ENCODE measurements around the gene PNCK.

Gene PNCK

DNA sequence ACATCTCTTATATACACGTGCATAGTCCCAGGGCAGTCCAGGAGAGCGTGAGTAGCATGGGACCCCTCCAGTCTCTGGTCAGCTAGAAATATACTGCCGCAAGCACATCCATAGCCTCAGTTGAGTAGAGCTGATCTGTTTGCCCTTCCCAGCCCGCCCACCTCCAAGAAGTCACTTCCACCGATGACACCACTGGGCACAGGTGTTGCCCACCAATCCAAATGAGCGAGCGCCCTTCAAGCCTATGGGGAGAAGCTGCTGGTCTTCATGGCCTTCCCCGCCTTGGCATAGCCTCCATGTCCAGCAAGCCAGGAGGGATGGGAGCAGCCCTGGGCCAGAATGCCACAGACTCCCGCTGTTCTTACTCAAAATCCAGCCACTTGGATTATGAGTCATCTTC lies 16.5 kb downstream of the PNCK start:
- no peak for DNase-seq

DNA sequence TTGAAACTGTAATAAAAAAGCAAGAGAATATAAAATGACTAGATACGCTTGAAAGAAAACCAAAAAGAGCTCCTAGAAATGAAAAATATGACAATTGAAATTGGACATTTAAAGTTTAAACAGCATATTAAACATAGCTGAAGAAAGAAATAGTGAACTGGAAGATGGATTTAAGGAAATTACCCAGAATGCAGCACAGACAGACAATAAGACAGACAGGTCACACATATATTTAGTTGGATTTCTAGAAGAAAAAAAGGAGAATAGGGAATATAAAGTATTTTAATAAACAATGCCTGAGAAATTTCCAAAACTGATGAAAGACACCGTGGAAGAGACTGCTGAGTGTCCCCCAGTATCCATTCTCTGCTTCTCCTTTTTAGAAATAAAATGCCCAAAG lies 20.1 kb downstream of the PNCK start:
- no peak for DNase-seq

DNA sequence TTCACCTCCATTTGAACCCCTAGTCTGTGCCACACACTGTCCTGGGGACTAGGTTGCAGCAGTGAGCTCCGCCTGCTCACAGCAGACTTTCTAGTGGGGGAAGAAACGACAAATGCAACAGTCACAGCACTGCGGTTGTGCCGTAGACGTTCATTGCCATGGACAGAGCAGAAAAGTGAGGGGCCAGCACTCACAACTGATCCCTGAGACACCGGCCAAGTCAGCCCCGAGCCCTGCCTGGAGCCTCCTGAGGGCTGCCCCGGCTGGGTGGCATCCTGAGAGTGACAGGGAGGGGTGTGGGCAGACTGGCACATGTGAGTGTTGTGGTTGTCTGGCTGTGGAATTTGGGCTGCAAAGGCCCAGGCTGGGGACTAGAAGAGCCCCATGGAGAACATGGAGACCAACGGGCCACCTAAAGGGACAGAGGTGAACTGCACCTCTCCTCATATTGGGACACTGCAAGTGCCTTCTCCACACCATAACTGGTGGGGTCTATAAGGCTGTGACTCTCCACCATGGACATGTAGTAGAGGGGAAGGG lies 22.0 kb downstream of the PNCK start:
- no peak for DNase-seq

DNA sequence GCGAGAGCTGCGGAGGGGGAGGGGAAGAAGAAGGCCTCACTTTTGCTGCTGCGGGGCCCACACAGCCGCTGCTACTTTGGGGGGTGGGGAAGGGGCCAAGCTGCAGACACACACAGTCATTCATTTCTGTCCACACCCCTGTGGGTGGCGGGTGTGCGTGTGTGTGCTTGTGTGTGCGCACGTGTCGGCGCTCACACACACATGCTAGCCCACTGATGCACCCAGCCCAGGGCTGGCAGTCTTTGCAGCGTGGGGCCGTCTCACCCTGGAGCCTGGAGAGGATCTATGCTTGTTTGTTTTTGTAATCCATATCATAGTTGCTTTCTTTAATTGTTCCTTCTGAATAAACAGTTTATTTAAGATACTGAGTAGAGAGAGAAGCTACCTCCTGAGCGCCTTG lies 22.7 kb downstream of the PNCK start:
- no peak for DNase-seq

DNA sequence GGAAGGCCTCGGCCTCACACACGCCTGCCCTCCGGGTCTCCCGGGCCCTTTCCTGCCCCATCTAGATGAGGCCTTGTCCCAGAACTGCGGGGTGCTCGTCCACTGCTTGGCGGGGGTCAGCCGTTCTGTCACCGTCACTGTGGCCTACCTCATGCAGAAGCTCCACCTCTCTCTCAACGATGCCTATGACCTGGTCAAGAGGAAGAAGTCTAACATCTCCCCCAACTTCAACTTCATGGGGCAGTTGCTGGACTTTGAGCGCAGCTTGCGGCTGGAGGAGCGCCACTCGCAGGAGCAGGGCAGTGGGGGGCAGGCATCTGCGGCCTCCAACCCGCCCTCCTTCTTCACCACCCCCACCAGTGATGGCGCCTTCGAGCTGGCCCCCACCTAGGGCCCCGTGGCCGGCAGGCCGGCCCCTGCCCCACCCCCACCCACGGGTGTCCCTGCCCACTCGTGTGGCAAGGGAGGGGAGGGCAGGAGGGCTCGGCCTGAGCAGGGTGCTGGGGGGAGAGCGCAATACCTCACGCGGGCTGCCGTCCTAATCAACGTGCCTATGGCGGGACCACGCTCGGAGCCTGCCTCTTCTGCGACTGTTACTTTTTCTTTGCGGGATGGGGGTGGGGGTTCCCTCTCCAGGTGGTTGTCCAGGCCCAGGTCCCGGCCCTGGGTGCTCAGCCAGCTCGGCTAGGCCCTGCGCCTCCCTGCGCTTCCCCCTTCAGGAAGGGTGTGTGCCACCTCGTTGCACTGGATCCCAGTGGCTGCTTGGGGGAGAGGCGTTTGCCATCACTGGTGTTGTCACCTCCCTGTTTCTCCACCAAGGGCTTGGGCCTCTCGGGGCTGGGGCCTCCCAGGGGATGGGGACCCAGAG lies 23.5 kb downstream of the PNCK start:
- DNase-seq = no peak

DNA sequence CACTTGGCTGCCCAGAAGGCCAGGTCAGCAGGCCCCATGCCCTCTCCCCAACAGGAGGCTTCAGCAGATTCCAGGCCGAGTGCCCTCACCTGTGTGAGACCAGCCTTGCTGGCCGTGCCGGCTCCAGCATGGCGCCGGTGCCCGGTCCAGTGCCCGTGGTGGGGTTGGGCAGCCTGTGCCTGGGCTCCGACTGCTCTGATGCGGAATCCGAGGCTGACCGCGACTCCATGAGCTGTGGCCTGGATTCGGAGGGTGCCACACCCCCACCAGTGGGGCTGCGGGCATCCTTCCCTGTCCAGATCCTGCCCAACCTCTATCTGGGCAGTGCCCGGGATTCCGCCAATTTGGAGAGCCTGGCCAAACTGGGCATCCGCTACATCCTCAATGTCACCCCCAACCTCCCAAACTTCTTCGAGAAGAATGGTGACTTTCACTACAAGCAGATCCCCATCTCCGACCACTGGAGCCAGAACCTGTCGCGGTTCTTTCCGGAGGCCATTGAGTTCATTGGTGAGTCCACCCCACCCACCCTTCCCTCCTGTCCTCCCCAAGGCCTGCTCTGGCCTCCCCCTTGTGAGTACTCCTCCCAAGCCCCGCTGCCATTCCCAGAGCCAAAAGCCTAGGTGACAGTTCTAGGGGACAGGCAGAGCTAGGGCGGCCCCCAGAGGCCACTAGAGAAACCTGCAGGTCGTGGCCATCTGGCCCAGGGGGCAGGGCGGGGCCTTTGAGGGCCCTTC lies 24.3 kb downstream of the PNCK start:
- DNase-seq = no peak

DNA sequence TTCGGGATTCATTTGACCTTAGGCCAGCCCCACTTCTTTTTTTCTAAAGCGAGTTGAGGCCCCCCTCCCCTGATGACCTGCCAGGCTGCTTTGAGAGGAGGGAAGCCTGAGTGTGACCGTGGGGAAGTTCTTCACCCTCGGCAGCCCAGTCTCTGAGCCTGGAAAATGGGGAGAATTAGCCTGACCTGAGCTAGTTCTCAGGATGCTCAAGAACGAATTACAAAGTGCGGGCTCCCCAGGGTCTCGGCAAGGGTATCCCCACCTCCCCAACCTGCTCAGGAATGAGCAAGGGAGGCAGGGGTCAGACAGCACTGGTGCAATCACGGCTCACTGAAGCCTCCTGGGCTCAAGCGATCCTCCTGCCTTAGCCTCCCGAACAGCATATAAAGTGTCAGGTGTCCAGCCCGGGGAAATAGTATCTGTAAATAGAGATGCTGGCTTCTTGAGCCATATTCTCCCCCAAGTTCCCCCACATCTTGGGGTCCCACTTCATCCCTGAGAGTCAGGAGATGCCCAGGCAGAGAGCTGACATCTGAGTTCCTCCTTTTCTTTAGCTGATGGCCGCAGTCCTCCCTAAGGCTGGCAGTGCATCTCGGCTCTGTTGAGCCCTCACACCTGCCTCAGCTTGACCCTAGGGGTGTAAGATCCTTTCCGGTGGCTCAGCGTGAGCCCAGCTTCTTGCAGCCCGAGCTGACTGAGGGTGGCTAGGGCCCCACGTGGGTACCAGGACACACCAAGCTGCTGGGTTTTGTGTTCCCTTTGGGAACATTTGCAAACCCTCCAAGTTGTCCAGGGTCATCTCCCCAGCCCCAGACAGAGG lies 25.0 kb downstream of the PNCK start:
- DNase-seq = no peak

DNA sequence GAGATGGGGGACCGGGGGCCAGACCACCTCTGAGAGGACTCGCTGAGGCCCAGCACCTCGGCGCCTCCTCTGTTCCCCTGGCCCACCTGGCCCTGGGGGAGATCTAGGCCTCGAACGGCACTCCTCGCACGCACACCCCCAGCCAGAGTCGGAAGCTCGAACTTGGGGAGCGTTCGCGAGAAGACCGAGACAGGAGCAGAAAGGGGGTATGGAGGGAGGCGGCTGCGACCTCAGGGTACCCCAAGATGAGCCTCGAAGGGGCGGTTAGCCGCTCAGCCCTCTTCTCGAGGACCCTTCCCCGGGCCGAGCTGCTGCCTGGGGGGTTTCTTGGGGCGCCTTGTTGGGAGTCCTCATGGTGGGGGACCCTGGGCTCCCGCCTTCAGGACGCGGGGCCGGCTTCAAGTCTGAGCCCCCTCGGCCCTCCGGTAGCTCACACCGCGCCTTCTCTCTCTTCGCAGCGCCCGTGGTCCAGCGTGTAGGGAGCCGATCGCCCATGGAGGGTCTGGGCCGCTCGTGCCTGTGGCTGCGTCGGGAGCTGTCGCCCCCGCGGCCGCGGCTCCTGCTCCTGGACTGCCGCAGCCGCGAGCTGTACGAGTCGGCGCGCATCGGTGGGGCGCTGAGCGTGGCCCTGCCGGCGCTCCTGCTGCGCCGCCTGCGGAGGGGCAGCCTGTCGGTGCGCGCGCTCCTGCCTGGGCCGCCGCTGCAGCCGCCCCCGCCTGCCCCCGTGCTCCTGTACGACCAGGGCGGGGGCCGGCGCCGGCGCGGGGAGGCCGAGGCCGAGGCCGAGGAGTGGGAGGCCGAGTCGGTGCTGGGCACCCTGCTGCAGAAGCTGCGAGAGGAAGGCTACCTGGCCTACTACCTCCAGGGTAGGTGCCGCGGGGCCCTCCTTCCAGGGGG lies 25.9 kb downstream of the PNCK start:
- DNase-seq = no peak

DNA sequence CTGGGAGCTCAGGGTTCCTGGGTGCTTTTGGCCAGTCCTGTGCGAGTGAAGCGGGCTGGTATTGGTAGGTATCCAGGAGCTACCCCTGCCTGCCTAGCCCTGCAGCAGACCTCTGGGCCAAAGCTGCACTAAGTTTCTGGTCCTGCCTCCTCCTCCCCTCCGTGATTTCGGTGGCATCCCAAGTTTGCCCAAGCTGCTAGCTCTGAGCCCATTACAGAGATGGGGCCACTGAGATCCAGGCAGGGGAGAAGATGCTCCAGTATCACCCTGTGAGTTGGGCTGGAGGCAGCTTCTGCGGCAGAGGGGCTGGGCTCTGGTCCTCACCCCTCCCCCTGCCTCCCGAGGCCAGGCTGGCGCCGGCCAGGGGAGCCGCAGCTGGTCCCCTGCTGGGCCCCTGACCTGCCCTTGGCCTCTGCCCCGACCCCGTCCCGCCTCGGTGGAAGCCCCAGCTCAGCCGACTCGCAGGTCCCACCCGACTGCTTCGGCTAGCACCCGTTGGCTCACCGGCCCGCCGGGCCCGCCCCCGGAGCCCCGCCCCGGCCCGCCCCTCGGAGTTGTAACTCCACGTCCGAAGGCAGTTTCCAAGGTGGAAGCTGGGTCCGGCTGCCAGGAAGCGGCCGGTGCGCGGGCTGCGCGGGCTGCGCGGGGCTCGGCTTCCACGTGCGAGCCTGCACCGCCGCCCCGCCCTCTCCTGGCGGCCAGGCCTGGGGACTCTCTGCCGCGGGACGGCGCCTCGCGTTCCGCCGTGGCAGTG lies 26.8 kb downstream of the PNCK start, which contains the start of gene DUSP9:
TSS of gene DUSP9 (plus strand) at position 584 of the 754 bp plus-strand sequence. CDS start 751 bp downstream, outside the sequence.
- no peak for DNase-seq

DNA sequence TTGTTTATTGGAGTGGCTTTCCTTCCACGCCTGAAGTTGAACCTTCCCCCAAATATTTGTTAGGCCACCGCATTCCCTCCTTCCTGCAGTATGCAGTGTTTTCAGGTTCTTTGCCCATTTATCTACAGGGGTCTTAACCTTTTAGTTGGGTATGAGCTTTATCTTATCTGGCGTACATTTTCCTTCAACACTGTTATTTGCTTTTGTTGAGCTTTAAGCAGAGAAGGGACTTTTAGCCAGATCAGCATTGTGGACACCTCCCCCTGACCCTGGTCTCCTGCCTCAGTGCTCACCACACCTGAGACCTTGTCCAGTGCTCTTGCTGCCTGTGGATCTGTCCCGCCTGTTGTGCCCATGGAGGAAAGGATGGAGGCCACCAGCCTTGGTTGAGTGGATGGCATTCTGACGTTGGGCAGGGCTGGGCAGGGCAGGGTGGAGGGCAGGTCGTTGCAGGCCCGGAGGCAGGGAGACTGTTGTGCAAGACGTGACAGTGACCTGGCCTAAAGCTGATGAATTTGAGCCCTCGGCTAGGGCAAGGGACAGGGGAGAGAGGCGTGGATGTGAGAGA lies 27.6 kb downstream of the PNCK start:
- DNase-seq = no peak

DNA sequence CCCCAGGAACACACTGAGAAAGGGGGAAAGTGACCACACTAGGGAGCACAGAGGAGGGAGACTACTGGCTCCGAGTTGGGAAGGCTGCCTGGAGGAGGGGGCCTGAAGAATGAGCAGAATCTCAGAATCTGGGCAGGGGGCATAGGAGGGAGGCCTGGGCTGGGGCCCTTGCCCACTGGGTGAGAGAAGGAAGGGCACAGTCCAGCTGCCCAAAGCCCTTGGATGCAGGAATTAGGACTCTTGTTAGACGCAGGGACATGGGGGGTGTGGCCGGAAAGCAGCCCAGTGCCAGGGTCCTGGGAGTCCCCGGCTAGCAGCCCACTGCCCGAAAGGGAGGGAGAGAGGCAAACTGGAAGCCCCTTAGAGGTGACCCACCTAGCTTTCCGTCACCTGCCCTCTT lies 28.5 kb downstream of the PNCK start:
- no peak for DNase-seq

DNA sequence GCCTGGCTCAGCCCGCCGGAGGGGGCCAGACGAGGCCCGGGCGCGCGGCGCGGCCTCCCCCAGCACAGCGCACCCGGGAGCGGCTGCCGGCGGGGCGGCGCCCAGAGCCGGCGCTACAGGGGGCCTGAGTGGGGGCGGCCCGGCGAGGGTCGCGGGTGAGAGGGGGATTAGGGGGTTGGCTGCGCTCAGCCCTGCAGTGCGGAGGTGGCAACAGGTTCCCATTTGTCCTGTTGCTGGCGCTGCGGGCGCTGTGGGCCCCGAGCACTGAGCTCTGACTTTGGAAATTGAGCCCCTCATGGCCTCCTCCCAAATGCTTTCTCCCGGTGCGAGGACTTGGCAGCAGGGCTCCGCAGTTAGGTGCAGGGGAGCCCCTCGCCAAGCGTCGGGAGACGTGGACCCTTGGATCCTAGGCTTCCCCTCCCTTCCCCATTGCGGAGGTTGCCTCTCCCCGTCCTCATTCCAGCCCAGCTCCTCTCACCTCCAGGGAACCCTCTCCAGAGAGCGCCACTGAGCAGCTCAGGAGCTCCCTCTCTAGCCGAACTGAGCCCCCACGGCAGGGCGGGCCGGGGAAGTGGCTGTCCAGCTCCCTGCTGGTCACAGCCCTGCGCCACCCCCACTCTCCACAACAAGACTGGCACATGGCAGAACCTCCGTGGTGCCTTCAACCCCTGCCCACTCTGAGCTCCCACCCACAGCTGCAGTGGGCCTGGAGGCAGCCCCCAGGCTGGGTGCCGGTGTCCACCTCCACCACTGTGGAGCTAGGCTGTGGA lies 29.1 kb downstream of the PNCK start:
- DNase-seq = no peak

DNA sequence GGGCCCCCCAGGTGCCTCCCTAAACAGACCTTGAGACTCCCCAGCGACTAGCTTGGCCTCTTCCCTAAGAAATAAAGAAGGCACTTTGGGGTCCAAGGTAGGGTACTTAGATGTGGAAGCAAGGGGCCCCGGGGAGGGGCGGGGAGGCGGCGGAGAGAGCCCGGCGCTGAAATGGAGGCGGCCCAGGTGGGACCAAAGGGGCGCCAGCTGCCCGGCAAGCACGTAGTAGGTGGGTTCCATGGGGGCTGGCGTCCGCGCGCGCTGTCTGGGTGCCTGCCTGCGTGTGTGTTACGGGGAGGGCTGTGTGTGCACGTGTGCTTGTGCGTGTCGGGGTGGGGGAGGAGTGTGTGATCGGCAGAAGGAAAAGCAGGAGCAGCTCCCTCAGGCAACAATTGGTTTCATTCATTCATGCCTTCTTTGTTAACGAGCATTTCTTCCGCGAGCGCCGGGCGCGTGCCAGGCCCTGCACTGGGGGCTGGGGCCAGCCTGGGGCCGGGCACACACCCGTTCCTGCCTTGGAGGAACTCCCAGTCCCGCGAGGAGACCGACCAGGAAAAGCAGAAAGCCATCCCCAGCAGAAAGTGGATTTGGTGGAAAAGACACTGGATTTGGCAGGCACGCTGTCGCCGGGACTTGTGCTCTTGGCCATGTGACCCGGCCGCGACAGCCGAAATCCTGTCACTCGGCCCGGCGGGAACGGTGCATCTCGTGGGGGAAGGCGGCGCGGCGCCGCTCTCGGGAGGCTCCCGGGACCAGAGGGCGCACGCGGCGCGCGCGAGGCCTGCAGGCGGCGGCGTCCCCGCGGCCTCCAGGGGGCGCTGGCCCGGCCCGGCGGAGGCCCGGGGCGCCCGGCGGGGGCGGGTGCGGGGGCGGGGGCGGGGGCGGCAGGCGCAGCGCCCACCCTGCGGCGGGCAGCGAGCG lies 29.9 kb downstream of the PNCK start:
- DNase-seq = no peak

DNA sequence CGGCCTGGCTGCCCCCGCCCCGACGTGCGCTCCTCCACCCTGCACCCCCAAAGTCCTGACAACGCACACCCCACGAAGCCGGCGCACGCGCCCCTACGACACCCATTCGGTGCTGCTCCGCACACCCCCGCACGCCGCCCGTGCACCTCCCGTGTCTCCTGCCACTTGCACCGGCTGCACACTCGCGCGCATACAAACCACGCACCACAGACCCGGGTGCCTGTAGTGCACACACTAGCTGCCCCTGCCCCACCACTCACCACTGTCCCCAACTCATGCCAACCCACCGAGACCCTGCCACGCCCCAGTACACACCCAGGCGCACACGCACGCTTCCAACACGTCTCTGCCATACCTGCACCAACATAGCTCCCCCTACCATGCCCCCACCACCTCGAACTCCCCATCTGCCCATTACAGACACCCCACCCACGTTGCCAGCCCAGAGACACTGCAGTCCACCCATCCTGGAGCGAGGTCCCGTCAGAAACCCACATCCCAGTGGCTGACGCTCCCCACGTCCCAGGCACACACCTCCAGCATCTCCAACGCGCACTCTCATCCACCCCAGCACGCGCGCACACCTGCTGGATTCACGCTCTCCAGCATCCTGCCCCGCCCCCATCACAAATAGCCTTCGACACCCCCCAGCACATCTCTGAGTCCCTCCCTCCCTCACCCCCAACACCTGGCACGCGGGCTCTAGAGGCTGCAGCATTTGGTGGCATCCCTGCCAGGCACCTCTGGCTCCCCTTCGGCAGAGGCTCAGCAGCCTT lies 30.8 kb downstream of the PNCK start:
- DNase-seq = no peak

DNA sequence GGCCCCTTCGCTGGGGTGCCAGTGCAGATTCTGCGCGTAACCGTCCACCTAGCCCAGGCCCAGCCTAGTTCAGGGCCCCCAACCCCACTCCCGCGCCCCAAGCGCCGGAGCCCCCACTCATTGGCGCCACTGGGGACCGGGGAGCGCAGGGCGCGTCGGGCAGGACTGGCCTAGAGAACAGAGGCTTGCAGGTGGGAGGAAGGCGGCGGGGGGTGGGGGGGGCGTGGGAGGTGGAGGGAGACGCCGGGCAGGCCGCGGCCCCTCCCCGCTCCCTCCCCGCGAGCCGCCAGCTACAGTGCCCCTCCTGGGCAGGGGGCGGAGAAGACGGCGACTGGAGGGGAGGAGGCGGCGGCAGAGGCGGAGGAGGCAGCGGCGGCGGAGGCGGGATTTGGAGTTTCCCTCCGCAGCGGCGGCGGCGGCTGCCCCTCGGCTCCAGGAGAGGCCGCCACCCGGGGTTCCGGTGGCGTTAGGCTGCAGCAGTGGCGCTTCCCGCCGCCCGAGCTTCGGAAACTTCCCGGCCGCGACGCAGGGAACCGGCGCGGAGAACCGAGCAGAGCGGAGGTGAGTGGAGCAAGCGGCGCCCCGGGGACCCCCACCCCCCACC lies 31.5 kb downstream of the PNCK start:
- DNase-seq = no peak

DNA sequence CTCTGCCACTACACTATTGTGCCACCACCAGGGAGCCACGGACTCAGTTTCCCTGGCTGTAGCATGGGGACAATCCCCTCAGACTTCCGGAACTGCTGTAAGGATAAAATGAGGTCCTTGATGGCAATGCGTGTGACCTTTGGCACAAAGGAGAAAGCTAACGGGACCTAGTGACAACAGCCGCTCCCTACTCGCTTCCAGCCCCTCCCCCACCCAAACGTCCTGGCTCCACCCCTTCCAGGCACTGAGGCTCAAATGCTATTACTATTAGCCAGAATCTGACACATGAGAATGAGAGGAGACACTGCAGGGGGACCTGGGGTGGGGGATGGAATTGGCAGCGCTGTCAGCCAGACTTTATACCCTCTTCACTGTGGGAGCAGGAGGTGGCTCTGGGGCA lies 32.0 kb downstream of the PNCK start:
- no peak for DNase-seq

DNA sequence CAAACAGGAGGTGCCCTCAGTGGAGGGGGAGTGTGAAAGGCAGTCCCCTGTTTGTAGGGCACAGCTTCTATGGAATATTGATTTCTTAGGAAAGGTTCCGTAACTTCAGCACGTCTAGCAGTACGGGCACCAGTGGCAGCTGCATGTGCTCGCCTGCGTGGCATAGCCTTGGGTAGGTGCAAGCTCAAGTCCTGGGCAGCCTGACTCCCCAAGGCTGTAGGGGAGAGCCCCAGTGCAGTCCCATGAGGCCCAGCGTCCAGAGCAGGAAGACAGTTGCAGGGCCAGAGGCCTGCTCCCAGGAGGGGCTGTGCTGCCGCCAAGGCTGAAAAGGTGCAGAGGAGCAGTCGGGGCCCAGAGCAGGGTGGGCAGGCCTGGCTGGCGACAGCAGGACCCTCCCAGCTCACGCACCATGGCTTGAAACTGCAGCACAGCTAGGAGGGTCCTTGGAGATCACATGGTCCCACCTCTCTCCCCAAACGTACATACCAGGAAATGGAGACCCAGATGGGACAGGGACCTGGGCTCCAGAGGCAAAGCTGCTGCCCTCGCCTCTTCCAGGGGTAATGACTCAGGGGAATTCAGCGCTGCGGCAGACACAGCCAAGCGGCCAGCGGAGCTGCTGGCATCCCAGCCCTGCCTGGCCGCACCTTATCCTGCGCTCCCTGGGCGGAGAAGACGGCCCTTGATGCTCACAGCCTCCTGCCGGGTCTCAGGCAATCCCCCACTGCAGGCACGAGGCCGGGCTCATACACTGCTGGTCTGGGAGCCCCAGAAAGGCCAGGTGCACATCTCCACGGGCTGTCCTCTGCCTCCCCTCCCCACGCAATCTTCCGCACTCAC lies 32.7 kb downstream of the PNCK start:
- no peak for DNase-seq

All from GOT3 (cell line).